AG10803 (cell line): ENCODE results near the gene KRT84.

Experiments used
- DNase-seq: peaks from one replicate; pipeline ENCODE4 v3.0.0; 2010; ENCODE audit warnings: low read depth
- H3K4me3 ChIP-seq: 2 replicates; pipeline ENCODE4 v1.5.1; 2011; ENCODE audit warnings: mild to moderate bottlenecking, low read length, control low read depth
- TF ChIP-seq, protein P1 (sequence below): conservative IDR thresholded peaks from 2 replicates; pipeline ENCODE4 v1.5.1; 2011; ENCODE audit warnings: mild to moderate bottlenecking, low read length, control low read depth, inconsistent platforms

The KRT84 gene

DNA sequence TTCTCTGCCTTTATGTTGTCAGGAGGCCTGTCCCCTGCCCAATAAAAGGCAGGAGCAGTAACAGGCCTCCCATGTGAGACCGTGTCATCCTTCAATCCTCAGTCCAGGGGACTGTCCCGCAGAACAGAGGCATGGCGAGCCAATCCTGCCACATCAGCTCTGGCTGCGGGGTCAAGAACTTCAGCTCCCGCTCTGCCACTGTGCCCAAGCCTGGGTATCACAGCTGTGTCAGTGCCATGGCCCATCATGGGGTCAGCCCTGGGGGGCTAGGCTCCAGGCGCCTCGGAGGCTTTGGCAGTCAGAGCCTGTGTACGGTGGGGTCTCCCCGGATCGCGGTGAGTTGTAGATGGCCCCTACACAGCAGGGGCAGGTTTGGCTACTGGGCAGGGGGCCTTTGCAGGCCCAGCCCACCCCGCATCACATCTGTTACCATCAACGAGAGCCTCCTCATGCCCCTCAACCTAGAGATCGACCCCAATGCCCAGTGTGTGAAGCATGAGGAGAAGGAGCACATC, 44.3 kb downstream of the KRT84 start:
- no peak for DNase-seq
- TF ChIP-seq, protein P1, sequence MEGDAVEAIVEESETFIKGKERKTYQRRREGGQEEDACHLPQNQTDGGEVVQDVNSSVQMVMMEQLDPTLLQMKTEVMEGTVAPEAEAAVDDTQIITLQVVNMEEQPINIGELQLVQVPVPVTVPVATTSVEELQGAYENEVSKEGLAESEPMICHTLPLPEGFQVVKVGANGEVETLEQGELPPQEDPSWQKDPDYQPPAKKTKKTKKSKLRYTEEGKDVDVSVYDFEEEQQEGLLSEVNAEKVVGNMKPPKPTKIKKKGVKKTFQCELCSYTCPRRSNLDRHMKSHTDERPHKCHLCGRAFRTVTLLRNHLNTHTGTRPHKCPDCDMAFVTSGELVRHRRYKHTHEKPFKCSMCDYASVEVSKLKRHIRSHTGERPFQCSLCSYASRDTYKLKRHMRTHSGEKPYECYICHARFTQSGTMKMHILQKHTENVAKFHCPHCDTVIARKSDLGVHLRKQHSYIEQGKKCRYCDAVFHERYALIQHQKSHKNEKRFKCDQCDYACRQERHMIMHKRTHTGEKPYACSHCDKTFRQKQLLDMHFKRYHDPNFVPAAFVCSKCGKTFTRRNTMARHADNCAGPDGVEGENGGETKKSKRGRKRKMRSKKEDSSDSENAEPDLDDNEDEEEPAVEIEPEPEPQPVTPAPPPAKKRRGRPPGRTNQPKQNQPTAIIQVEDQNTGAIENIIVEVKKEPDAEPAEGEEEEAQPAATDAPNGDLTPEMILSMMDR: no peak
- H3K4me3 ChIP-seq: no peak overlapping the region

DNA sequence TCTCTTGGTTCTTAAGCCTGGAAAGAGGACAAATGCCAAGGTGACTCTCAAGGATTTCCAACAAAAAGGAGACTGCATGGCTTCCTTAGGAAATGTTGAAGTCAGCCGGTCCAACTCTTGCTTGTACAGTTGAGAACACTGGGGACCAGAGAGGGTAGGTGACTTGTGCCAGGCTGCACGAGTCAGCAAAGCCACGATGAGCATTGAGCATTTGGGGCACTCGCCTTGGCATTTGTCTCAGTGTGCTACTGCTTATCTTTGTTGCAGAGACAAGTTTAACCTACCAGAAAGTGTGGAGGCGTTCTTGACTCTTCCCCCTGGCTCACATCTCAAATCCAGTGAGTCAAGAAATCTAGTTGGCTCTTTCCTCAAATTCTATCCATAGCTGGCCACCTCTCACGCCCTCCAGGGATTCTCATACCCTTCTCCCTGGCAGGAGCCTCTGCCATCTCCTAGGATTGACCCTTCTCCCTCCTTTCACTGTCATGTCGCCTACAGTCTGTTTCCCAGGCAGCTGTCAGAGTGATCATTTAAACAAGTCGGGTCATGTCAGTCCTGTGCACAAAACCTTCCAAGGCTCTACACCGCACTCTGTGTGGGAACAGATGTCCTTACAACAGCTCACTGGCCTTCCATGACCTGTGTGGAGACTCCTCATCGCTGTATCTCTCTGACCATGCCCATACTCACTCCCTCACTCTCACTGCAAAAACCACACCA, 47.1 kb downstream of the KRT84 start:
- TF ChIP-seq, protein P1: no peak
- DNase-seq: no peak
- H3K4me3 ChIP-seq: no peak overlapping the region

DNA sequence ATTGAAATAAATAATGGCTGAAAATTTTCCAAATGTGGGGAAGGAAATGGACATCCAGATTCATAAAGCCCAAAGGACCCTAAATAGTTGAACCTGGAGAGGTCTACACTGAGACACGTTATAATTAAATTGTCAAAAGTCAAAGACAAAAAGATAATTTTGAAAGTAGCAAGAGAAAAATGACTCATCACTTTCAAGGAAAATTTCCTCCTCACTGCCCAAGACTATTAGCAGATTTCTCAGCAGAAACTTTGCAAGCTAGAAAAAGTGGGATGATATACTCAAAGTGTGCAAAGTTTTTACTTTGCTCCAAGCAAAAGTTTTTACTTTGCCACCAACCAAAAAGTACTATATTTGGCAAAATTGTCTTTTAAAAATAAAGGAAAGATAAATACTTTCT, 48.4 kb downstream of the KRT84 start:
- no peak for DNase-seq
- TF ChIP-seq, protein P1: no peak

DNA sequence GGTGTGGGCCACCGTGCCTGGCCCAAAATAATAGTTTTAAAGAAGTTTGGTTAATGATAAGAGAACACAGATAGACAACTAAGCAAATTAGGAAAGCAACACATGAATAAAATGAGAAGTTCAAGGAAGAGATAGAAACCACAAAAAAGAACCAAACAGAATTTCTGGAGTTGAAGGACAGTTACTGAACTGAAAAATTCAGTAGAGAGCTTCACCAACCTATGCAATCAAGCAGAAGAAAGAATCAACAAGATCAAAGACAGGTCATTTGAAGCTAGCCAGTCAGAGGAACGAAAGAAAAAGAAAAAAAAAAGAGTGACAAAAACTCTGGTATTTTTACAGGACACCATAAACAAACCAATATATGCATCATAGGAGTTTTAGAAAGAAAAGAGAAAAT, 48.8 kb downstream of the KRT84 start:
- DNase-seq: no peak
- no peak overlapping the region for H3K4me3 ChIP-seq
- TF ChIP-seq, protein P1: no peak

More for the DNA sequence above, 48.4 kb downstream of the KRT84 start:
- no peak overlapping the region for H3K4me3 ChIP-seq

DNA sequence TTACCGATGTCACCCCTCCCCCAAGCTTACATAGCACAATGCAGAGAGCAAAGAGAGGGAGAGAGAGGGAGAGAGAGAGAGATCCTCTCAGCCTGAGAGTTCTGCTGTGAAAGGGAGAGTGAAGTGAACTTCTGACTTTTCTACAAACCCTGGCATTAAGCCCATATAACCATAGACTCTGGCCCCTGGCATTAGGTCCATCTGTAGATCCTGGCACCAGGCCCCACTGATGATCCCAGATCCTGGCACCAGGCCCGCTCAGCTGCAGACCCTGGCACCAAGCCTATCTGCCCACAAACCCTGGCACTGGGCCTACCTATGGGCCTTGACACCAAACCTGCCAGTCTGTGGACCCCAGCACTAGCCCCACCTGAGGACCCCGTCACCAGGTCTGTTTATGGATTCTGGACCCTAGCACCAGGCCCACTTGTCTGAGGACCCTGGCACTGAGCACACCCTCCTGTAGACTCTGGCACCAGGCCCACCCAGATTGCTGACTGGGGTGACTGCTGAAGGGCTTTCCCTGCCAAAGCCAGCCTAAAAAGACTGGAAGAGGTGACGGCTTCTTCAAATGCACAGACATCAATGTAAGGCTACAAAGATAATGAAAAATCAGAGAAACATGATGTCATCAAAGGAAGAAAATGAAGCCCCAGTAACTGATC, 49.7 kb downstream of the KRT84 start:
- no peak for DNase-seq
- no peak overlapping the region for H3K4me3 ChIP-seq
- TF ChIP-seq, protein P1: no peak

DNA sequence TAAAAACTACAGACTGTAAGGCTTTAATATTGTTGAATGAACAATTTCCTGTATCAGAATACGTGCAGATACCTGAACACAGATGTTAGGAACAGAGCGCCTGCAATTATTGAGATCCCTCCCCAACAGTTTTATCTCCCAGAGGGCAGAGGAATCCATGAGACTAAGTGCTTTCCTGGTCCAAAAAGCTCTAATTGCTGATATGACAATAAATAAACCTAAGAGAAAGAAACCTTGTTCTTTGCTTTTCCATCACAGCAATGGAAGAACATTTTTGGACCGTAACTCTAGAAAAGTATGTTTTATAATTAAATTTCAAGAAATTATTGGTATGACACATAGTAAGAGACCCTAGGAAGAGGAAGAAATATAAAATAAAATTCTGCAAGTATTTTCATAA, 51.3 kb downstream of the KRT84 start:
- no peak overlapping the region for H3K4me3 ChIP-seq
- TF ChIP-seq, protein P1: no peak
- DNase-seq: no peak

DNA sequence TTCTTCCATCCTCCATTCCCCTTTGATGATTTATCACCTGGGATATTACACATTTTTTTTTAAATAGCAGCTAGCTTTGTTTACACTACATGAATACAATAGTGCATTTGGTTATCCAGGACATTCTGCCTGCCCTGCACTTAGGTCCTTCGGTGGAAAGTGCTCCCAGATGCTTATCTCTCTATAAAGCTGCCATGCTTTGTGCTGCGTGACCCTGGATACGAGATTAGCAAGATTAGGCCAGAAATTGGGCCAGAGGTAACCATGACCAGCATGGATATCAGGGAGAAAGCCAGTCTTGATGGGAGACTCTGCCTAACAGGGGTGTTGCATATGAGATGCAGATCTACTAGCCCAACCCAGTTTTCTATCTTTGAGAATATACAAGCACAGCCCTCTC, 52.1 kb downstream of the KRT84 start:
- H3K4me3 ChIP-seq: no peak overlapping the region
- DNase-seq: no peak
- TF ChIP-seq, protein P1: no peak
